ENCODE measurements around the gene ZC4H2.

Gene ZC4H2

DNA sequence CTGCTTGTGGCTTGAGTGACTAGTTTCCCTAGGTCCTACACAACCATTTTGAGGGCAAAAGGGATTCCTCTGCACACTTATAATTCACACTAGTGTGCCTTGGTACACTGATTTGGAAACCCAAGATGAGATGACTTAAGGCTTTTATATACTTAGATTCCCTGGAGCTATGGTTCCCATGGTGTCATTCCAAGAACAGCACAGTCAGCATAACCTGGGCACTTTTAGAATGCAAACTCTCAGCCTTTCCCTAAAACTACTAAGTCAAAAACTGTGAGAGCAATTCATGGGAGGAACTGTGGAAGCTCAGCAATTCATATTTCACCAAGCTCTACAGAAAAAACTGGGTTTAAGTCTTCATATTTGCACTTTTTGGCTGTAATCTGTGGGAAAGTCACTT lies 38.0 kb upstream of the ZC4H2 start:
- TF ChIP-seq, protein P1, sequence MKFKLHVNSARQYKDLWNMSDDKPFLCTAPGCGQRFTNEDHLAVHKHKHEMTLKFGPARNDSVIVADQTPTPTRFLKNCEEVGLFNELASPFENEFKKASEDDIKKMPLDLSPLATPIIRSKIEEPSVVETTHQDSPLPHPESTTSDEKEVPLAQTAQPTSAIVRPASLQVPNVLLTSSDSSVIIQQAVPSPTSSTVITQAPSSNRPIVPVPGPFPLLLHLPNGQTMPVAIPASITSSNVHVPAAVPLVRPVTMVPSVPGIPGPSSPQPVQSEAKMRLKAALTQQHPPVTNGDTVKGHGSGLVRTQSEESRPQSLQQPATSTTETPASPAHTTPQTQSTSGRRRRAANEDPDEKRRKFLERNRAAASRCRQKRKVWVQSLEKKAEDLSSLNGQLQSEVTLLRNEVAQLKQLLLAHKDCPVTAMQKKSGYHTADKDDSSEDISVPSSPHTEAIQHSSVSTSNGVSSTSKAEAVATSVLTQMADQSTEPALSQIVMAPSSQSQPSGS (tag by site-specific recombination; IDR thresholded peaks at IDR 0.05; ENCODE audit: low read depth) = no peak
- TF ChIP-seq SCRT1 (tag by site-specific recombination; IDR thresholded peaks at IDR 0.05; ENCODE audit: borderline replicate concordance) (no peak), ZNF292 (tag by site-specific recombination; IDR thresholded peaks at IDR 0.05; ENCODE audit: borderline replicate concordance, low read depth) (no peak), GLIS1 (tag by site-specific recombination; IDR thresholded peaks at IDR 0.05) (no peak), ZBTB20 (tag by site-specific recombination; IDR thresholded peaks at IDR 0.05) (no peak), SP7 (tag by site-specific recombination; IDR thresholded peaks at IDR 0.05) (no peak), OVOL3 (tag by site-specific recombination; IDR thresholded peaks at IDR 0.05) (no peak), ZNF335 (tag by site-specific recombination; conservative IDR thresholded peaks at IDR 0.05) (no peak), ZNF2 (tag by site-specific recombination; IDR thresholded peaks at IDR 0.05) (no peak), ZNF830 (tag by site-specific recombination; IDR thresholded peaks at IDR 0.05; ENCODE audit: low read depth) (no peak)
- POLR2A ChIA-PET = no interaction called here
- Histone ChIP-seq H3K4me3 (ENCODE audit: low read depth, low read length) (no peak overlapping the region), H3K36me3 (ENCODE audit: control insufficient read depth in 2 of 2, insufficient read depth in 1 of 2, low read length in 2 of 2) (no peaks in the 10 kb centered on the region), H3K9me3 (ENCODE audit: control insufficient read depth, insufficient read depth, low read depth, low read length) (peaks cover 5% of the 10 kb centered on the region), H3K27ac (ENCODE audit: extremely low read depth, low read depth, low read length) (no peak overlapping the region), H3K4me1 (ENCODE audit: control insufficient read depth, insufficient read depth, low read length) (no peaks in the 10 kb centered on the region)
- CTCF ChIA-PET = interaction anchor here (0.6 kb wide), 1 partner anchor 438 kb away, joined by 3 read pairs; no protein-coding TSS in a partner anchor

DNA sequence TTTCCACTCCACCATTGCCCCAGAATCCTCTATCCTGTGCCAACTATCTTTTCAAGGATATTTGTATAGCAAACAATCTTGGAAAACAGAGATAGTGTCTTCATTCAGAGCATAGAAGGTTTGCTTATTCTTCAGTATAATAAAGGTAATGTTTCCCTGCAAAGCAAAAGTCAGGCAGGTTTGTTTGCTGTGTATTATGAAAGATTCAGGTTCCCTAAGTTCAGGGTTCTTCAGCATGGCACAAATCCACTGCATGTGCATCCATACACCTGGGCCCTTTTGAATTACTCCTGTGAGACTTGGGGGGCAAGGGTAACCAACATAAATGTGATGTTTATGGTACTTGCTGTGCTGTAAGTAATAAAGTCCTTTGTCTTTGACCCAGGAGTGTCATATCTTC lies 33.2 kb upstream of the ZC4H2 start:
- H3K4me1 ChIP-seq (ENCODE audit: control insufficient read depth, insufficient read depth, low read length) = no peaks in the 10 kb centered on the region
- ChIA-PET CTCF (no interaction called here), POLR2A (no interaction called here)
- no peak overlapping the region for H3K27ac ChIP-seq (ENCODE audit: extremely low read depth, low read depth, low read length)
- H3K9me3 ChIP-seq (ENCODE audit: control insufficient read depth, insufficient read depth, low read depth, low read length) = peaks cover 2% of the 10 kb centered on the region
- no peaks in the 10 kb centered on the region for H3K36me3 ChIP-seq (ENCODE audit: control insufficient read depth in 2 of 2, insufficient read depth in 1 of 2, low read length in 2 of 2)
- H3K4me3 ChIP-seq (ENCODE audit: low read depth, low read length) = no peak overlapping the region
- TF ChIP-seq ZFP41 (tag by site-specific recombination; IDR thresholded peaks at IDR 0.05; ENCODE audit: borderline replicate concordance) = no peak
- no peak for TF ChIP-seq ZNF24 (tag by site-specific recombination; IDR thresholded peaks at IDR 0.05)
- TF ChIP-seq ZNF707 (tag by site-specific recombination; IDR thresholded peaks at IDR 0.05) = no peak
- no peak for TF ChIP-seq ZNF677 (tag by site-specific recombination; IDR thresholded peaks at IDR 0.05)
- no peak for TF ChIP-seq ZNF580 (tag by site-specific recombination; IDR thresholded peaks at IDR 0.05)
- TF ChIP-seq, protein P2, sequence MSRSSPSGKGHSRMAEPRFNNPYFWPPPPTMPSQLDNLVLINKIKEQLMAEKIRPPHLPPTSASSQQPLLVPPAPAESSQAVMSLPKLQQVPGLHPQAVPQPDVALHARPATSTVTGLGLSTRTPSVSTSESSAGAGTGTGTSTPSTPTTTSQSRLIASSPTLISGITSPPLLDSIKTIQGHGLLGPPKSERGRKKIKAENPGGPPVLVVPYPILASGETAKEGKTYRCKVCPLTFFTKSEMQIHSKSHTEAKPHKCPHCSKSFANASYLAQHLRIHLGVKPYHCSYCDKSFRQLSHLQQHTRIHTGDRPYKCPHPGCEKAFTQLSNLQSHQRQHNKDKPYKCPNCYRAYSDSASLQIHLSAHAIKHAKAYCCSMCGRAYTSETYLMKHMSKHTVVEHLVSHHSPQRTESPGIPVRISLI (tag by site-specific recombination; IDR thresholded peaks at IDR 0.05) = no peak
- no peak for TF ChIP-seq ZNF473 (tag by site-specific recombination; IDR thresholded peaks at IDR 0.05)
- TF ChIP-seq, protein P3, sequence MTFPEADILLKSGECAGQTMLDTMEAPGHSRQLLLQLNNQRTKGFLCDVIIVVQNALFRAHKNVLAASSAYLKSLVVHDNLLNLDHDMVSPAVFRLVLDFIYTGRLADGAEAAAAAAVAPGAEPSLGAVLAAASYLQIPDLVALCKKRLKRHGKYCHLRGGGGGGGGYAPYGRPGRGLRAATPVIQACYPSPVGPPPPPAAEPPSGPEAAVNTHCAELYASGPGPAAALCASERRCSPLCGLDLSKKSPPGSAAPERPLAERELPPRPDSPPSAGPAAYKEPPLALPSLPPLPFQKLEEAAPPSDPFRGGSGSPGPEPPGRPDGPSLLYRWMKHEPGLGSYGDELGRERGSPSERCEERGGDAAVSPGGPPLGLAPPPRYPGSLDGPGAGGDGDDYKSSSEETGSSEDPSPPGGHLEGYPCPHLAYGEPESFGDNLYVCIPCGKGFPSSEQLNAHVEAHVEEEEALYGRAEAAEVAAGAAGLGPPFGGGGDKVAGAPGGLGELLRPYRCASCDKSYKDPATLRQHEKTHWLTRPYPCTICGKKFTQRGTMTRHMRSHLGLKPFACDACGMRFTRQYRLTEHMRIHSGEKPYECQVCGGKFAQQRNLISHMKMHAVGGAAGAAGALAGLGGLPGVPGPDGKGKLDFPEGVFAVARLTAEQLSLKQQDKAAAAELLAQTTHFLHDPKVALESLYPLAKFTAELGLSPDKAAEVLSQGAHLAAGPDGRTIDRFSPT (tag by site-specific recombination; IDR thresholded peaks at IDR 0.05) = no peak
- TF ChIP-seq ZNF555 (tag by site-specific recombination; conservative IDR thresholded peaks at IDR 0.05) = no peak
- TF ChIP-seq ZXDB (tag by site-specific recombination; IDR thresholded peaks at IDR 0.05) = no peak
- TF ChIP-seq, protein P4, sequence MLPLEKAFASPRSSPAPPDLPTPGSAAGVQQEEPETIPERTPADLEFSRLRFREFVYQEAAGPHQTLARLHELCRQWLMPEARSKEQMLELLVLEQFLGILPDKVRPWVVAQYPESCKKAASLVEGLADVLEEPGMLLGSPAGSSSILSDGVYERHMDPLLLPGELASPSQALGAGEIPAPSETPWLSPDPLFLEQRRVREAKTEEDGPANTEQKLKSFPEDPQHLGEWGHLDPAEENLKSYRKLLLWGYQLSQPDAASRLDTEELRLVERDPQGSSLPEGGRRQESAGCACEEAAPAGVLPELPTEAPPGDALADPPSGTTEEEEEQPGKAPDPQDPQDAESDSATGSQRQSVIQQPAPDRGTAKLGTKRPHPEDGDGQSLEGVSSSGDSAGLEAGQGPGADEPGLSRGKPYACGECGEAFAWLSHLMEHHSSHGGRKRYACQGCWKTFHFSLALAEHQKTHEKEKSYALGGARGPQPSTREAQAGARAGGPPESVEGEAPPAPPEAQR (tag by site-specific recombination; IDR thresholded peaks at IDR 0.05) = no peak
- TF ChIP-seq, protein P5, sequence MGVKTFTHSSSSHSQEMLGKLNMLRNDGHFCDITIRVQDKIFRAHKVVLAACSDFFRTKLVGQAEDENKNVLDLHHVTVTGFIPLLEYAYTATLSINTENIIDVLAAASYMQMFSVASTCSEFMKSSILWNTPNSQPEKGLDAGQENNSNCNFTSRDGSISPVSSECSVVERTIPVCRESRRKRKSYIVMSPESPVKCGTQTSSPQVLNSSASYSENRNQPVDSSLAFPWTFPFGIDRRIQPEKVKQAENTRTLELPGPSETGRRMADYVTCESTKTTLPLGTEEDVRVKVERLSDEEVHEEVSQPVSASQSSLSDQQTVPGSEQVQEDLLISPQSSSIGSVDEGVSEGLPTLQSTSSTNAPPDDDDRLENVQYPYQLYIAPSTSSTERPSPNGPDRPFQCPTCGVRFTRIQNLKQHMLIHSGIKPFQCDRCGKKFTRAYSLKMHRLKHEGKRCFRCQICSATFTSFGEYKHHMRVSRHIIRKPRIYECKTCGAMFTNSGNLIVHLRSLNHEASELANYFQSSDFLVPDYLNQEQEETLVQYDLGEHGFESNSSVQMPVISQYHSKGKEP (tag by site-specific recombination; IDR thresholded peaks at IDR 0.05) = no peak
- no peak for TF ChIP-seq INSM2 (tag by site-specific recombination; IDR thresholded peaks at IDR 0.05)
- TF ChIP-seq GFI1B (tag by site-specific recombination; IDR thresholded peaks at IDR 0.05) = no peak
- no peak for TF ChIP-seq ZNF266 (tag by site-specific recombination; IDR thresholded peaks at IDR 0.05; ENCODE audit: low read depth)
- TF ChIP-seq ZNF560 (tag by site-specific recombination; IDR thresholded peaks at IDR 0.05; ENCODE audit: borderline replicate concordance) = no peak
- no peak for TF ChIP-seq TCF7L2 (IDR thresholded peaks at IDR 0.05; ENCODE audit: borderline replicate concordance, low read depth, low read length)
